Nephron progenitor cell (in vitro differentiated cells): ENCODE measurements around the gene PPP2R5D.
A peak's percentile ranks its signal among the peaks of the same experiment; 100 is the strongest.

ENCODE experiments used
- DNase-seq: peaks from one replicate; pipeline ENCODE4 v3.0.0; 2021
- H3K27ac Mint-ChIP-seq: 2 replicates; pipeline ENCODE4 v1.8.0; 2021; ENCODE audit warnings: mild to moderate bottlenecking, moderate library complexity, mixed read lengths
- H3K27me3 Mint-ChIP-seq: 2 replicates; pipeline ENCODE4 v1.8.0; 2021; ENCODE audit warnings: mild to moderate bottlenecking, low read depth, mixed read lengths; ENCODE audit not compliant: poor library complexity
- H3K36me3 Mint-ChIP-seq: 2 replicates; pipeline ENCODE4 v1.8.0; 2021; ENCODE audit warnings: low read depth, mixed read lengths
- H3K4me1 Mint-ChIP-seq: 2 replicates; pipeline ENCODE4 v1.8.0; 2021; ENCODE audit warnings: mixed read lengths
- H3K4me3 Mint-ChIP-seq: 2 replicates; pipeline ENCODE4 v1.8.0; 2021; ENCODE audit warnings: mild to moderate bottlenecking, moderate library complexity, mixed read lengths
- H3K9me3 Mint-ChIP-seq: 2 replicates; pipeline ENCODE4 v1.8.0; 2021; ENCODE audit warnings: mild to moderate bottlenecking, moderate library complexity, mixed read lengths
- CTCF ChIP-seq: fragments of 200-600 bp; sonication (generic); IDR thresholded peaks from 2 replicates; pipeline ENCODE4 v1.5.0; 2021; ENCODE audit warnings: antibody characterized with exemption

Gene PPP2R5D

GRCh38 chr6:42979523-42980177, 4.7 kb upstream of the PPP2R5D start:
- Mint-ChIP-seq H3K4me3 (peak overlapping the region; percentile 89), H3K9me3 (no peaks in the 10 kb centered on the region), H3K4me1 (peaks cover 30% of the 10 kb centered on the region), H3K27me3 (peaks cover 8% of the 10 kb centered on the region), H3K36me3 (peaks cover 14% of the 10 kb centered on the region), H3K27ac (peak overlapping the region; percentile 68)
- no peak for DNase-seq
- no peak for TF ChIP-seq CTCF

- Mint-ChIP-seq H3K27ac (no peak overlapping the region), H3K36me3 (peaks cover 6% of the 10 kb centered on the region), H3K4me1 (peaks cover 45% of the 10 kb centered on the region), H3K27me3 (peaks cover 8% of the 10 kb centered on the region), H3K9me3 (no peaks in the 10 kb centered on the region), H3K4me3 (peak overlapping the region; percentile 0)
- DNase-seq = no peak
- TF ChIP-seq CTCF = no peak
Measured at GRCh38 chr6:42981836-42982235, 2.5 kb upstream of the PPP2R5D start.

DNA sequence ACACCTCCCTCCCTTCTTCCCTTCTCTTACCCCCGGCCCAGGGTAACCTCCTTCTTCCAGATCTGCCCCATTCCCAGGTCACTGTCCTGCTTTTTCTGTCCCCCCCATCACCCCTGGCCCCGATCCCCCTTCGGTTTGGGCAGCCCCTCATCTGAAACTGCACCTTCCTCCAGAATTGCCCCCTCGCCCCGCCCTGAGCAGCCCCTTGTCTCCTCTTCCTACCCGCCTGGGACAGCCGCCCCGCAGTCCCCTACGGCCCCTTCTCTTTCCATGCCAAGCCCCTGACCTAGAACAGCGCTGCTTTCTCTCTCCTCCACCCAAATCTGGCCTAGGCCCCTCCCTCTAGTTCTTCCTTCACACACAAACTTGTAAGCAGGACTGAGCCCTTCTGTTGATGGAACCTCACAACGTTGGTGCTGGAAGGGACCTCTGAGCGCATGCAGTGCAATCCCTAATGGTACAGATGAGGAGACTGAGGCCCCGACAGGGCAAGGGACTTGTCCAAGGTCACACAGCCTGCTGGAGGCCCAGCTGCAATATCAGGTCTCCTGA, 630 bp downstream of the PPP2R5D start:
- Mint-ChIP-seq H3K36me3 (peaks cover 6% of the 10 kb centered on the region), H3K27ac (no peak overlapping the region), H3K9me3 (no peaks in the 10 kb centered on the region), H3K4me3 (peak overlapping the region; percentile 90), H3K4me1 (peaks cover 48% of the 10 kb centered on the region), H3K27me3 (peaks cover 8% of the 10 kb centered on the region)
- TF ChIP-seq CTCF = no peak
- peak; percentile 34 for DNase-seq

GRCh38 chr6:42987533-42988451, 3.4 kb downstream of the PPP2R5D start:
- no peaks in the 10 kb centered on the region for H3K27me3 Mint-ChIP-seq
- H3K36me3 Mint-ChIP-seq = peaks cover 22% of the 10 kb centered on the region
- H3K9me3 Mint-ChIP-seq = no peaks in the 10 kb centered on the region
- no peak for DNase-seq
- TF ChIP-seq CTCF = no peak
- H3K4me1 Mint-ChIP-seq = peaks cover 47% of the 10 kb centered on the region
- no peak overlapping the region for H3K4me3 Mint-ChIP-seq
- peak overlapping the region; percentile 31 for H3K27ac Mint-ChIP-seq

DNA sequence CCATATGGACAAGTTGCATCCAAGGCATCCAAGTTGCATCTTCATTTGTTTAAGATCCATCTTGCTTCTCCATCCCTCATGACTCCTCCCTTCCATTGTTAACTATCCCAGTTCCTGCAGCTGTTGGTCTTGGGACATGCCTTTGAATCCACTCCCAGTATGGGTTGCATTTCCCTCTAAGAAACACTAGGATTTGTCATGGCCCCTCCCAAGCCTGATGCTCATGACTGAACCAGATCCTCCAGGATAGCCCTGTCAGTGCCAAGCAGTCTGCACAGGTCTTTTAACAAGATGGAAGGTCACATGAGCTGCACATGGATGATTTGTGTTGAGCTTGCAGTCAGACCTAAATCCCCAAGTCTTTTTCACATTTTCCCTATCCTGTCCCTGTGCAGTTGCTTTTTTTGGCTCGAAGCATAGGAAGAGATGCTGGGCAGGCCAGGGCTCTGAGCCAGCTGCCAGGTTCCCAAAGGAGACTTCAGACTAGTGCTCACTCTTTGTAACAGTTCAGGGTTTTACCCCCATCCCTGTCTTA, 4.2 kb downstream of the PPP2R5D start:
- H3K27me3 Mint-ChIP-seq = no peaks in the 10 kb centered on the region
- H3K4me1 Mint-ChIP-seq = peaks cover 46% of the 10 kb centered on the region
- H3K36me3 Mint-ChIP-seq = peaks cover 25% of the 10 kb centered on the region
- TF ChIP-seq CTCF = no peak
- peak overlapping the region; percentile 31 for H3K27ac Mint-ChIP-seq
- no peaks in the 10 kb centered on the region for H3K9me3 Mint-ChIP-seq
- H3K4me3 Mint-ChIP-seq = no peak overlapping the region
- no peak for DNase-seq
